HEK293T (cell line): ENCODE measurements around the gene PLEKHA5.

Source experiments
- CTCF ChIA-PET: fragments of 350-600 bp; formaldehyde crosslinking; extraction: SDS; loops from one replicate; lab custom pipeline; 2021; ENCODE audit warnings: antibody characterized with exemption, inconsistent platforms; lab: Yijun Ruan, JAX
- POLR2A ChIA-PET: fragments of 350-600 bp; formaldehyde crosslinking; extraction: SDS; loops from one replicate; lab custom pipeline; 2020; ENCODE audit warnings: antibody characterized with exemption, inconsistent platforms; lab: Yijun Ruan, JAX
- DNase-seq: peaks from one replicate; pipeline ENCODE4 v3.0.0; 2012; ENCODE audit warnings: mixed read lengths; ENCODE audit errors: extremely low spot score
- ARNT ChIP-seq: fragments of 450-650 bp; IDR thresholded peaks from 2 replicates; pipeline ENCODE4 v1.6.1; 2017; ENCODE audit warnings: mild to moderate bottlenecking
- BHLHE40 ChIP-seq: fragments of 450-650 bp; IDR thresholded peaks from 2 replicates; pipeline ENCODE4 v1.6.1; 2016; ENCODE audit warnings: mild to moderate bottlenecking, moderate library complexity, borderline replicate concordance
- CTBP1 ChIP-seq: fragments of 450-650 bp; IDR thresholded peaks from 2 replicates; pipeline ENCODE4 v1.6.1; 2016; ENCODE audit warnings: borderline replicate concordance
- ELF4 ChIP-seq: fragments of 450-650 bp; IDR thresholded peaks from 2 replicates; pipeline ENCODE4 v1.6.1; 2017; ENCODE audit warnings: antibody characterized with exemption
- FOXA1 ChIP-seq: fragments of 450-650 bp; IDR thresholded peaks from 2 replicates; pipeline ENCODE4 v1.6.1; 2016; ENCODE audit warnings: mild to moderate bottlenecking
- FOXK2 ChIP-seq: fragments of 450-650 bp; IDR thresholded peaks from 2 replicates; pipeline ENCODE4 v1.6.1; 2016; ENCODE audit warnings: mild to moderate bottlenecking
- FOXM1 ChIP-seq: fragments of 450-650 bp; IDR thresholded peaks from 2 replicates; pipeline ENCODE4 v1.6.1; 2017; ENCODE audit warnings: mild to moderate bottlenecking, borderline replicate concordance
- HDGF ChIP-seq: fragments of 450-650 bp; IDR thresholded peaks from 2 replicates; pipeline ENCODE4 v1.6.1; 2017; ENCODE audit warnings: antibody characterized with exemption, borderline replicate concordance
- L3MBTL2 ChIP-seq: fragments of 450-650 bp; conservative IDR thresholded peaks from 2 replicates; pipeline ENCODE4 v1.6.1; 2016; ENCODE audit warnings: mild to moderate bottlenecking
- LEF1 ChIP-seq: fragments of 450-650 bp; IDR thresholded peaks from 2 replicates; pipeline ENCODE4 v1.6.1; 2017; ENCODE audit warnings: mild to moderate bottlenecking, borderline replicate concordance
- NFRKB ChIP-seq: fragments of 450-650 bp; IDR thresholded peaks from 2 replicates; pipeline ENCODE4 v1.6.1; 2016; ENCODE audit warnings: mild to moderate bottlenecking, moderate library complexity
- SP1 ChIP-seq: fragments of 450-650 bp; IDR thresholded peaks from 2 replicates; pipeline ENCODE4 v1.6.1; 2017
- SUZ12 ChIP-seq: fragments of 450-650 bp; IDR thresholded peaks from 2 replicates; pipeline ENCODE4 v1.6.1; 2016; ENCODE audit warnings: mild to moderate bottlenecking
- TARDBP ChIP-seq: fragments of 450-650 bp; IDR thresholded peaks from 2 replicates; pipeline ENCODE4 v1.6.1; 2016
- ZNF384 ChIP-seq: fragments of 450-650 bp; IDR thresholded peaks from 2 replicates; pipeline ENCODE4 v1.6.1; 2016
- TF ChIP-seq, protein P1 (sequence below): fragments of 450-650 bp; IDR thresholded peaks from 2 replicates; pipeline ENCODE4 v1.6.1; 2016

The PLEKHA5 gene

DNA sequence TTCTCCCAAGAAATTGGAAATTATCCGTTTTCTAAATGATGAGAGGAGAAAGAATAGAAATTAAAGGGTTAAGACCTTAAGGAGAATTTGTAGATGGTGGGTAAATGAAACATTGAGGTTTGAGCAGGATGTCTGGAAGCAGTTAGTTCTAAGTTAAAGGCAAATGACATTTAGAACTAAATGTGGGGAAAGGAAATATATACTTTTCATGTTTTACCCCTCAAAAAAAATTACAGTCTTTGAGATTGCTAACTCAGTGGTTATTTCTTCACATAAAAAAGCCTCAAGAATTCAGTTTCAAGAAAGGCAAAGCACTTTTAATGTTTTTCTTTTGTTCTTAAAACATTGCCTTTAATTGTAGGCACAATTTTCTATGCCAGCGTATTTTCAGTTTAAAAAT, 114.0 kb downstream of the PLEKHA5 start:
- ChIA-PET POLR2A (no interaction called here), CTCF (no interaction called here)
- TF ChIP-seq L3MBTL2 (no peak), FOXA1 (no peak), SP1 (no peak), FOXK2 (no peak), LEF1 (no peak), HDGF (no peak), ARNT (no peak), ELF4 (no peak), CTBP1 (no peak), SUZ12 (no peak), NFRKB (no peak), TARDBP (no peak), ZNF384 (no peak), BHLHE40 (no peak), FOXM1 (no peak)
- DNase-seq = no peak

DNA sequence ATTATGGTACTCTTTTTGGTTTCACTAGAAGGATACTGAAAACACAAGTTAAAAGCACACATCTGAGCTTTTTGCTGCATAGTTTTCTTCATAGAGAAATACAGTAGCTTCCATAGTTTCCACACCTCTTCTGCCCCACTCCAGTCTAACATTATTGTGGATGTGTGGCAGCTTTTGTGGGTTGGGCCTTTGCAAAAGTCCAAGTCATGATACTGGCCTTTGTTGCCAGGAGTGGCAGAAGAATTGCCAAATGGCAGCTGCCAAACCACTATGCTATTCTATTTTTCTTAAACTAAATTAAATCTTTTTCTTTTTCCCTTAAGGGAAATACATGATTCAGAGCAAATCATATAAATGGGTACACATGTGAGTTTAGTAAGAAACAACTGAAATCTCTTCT, 114.8 kb downstream of the PLEKHA5 start:
- POLR2A ChIA-PET = no interaction called here
- CTCF ChIA-PET = no interaction called here
- TF ChIP-seq NFRKB (no peak), SP1 (no peak), ARNT (no peak), FOXM1 (no peak), TARDBP (no peak), FOXK2 (no peak), LEF1 (no peak), ELF4 (no peak), HDGF (no peak)
- TF ChIP-seq, protein P1, sequence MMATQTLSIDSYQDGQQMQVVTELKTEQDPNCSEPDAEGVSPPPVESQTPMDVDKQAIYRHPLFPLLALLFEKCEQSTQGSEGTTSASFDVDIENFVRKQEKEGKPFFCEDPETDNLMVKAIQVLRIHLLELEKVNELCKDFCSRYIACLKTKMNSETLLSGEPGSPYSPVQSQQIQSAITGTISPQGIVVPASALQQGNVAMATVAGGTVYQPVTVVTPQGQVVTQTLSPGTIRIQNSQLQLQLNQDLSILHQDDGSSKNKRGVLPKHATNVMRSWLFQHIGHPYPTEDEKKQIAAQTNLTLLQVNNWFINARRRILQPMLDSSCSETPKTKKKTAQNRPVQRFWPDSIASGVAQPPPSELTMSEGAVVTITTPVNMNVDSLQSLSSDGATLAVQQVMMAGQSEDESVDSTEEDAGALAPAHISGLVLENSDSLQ = no peak
- DNase-seq = no peak

DNA sequence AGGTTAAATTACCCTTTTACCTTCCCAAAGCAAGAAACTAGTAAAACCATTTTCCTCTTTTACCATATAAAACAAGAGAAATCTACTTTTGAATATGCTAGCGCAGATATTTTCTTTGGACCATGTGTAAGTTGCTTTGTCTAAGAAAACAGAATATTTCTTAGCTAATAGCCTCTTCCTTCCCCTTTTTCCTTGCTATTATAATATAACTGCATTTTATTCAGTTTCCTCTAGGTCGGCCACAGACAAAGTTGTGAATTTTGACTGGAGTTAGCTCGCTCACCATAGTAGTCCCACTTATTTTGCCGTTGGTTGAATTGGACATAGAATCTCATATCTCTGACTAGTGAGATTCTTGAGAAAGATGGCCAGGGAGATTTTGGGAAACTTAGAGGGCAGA, 115.6 kb downstream of the PLEKHA5 start:
- TF ChIP-seq LEF1 = no peak
- TF ChIP-seq HDGF = no peak
- TF ChIP-seq L3MBTL2 = no peak
- no peak for TF ChIP-seq ZNF384
- no peak for TF ChIP-seq BHLHE40
- no peak for TF ChIP-seq FOXM1
- CTCF ChIA-PET = no interaction called here
- DNase-seq = no peak

DNA sequence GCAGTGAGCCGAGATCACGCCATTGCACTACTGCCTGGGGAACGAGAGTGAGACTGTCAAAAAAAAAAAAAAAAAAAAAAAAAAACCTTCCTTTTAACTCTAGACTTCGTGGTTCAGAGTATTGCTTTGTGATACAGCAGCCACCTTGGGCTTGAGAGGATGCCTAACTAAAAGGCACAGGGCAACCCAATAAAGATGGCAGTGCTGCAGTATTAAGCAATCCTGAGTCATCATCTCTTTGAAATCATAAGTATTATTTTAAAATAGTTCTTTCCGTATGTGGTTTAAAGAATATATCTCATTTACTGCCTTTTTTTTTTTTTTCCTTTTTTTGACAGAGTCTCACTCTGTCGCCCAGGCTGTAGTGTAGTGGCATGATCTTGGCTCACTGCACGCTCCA, 116.1 kb downstream of the PLEKHA5 start:
- TF ChIP-seq L3MBTL2 = no peak
- no peak for TF ChIP-seq NFRKB
- TF ChIP-seq LEF1 = no peak
- TF ChIP-seq SP1 = no peak
- TF ChIP-seq, protein P1 = no peak
- no peak for TF ChIP-seq FOXA1
- ChIA-PET CTCF (no interaction called here), POLR2A (no interaction called here)
- no peak for DNase-seq

More for the DNA sequence above, 115.6 kb downstream of the PLEKHA5 start:
- POLR2A ChIA-PET = no interaction called here

DNA sequence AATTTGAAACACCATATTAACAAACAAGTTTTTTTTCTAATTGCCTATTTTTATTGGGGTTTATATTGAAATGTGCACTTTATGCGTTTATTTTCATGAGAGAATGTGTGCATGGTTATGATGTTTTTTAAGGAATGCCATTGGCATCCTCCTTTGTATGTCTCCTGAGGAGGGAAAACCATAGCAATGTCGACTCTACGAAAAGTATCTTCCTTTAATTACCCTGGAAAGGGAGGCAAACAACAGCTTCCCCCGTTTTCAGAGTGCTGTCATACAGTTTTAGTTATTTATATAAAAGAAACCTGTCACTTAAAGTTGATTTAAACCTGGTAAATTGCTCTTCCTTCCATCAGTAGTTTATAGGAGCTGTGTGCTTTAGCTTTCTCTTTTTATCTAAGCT, 117.4 kb downstream of the PLEKHA5 start:
- ChIA-PET CTCF (no interaction called here), POLR2A (interaction anchor here (1.1 kb wide), 1 partner anchor 13 kb away, joined by 3 read pairs; no protein-coding TSS in a partner anchor)
- no peak for DNase-seq
- TF ChIP-seq SP1 (no peak), BHLHE40 (no peak), LEF1 (no peak), ARNT (no peak), FOXA1 (no peak), ELF4 (no peak), HDGF (no peak), FOXM1 (no peak), ZNF384 (no peak), SUZ12 (no peak), L3MBTL2 (no peak), FOXK2 (no peak), NFRKB (no peak), CTBP1 (no peak), TARDBP (no peak)
- TF ChIP-seq, protein P1 = no peak

DNA sequence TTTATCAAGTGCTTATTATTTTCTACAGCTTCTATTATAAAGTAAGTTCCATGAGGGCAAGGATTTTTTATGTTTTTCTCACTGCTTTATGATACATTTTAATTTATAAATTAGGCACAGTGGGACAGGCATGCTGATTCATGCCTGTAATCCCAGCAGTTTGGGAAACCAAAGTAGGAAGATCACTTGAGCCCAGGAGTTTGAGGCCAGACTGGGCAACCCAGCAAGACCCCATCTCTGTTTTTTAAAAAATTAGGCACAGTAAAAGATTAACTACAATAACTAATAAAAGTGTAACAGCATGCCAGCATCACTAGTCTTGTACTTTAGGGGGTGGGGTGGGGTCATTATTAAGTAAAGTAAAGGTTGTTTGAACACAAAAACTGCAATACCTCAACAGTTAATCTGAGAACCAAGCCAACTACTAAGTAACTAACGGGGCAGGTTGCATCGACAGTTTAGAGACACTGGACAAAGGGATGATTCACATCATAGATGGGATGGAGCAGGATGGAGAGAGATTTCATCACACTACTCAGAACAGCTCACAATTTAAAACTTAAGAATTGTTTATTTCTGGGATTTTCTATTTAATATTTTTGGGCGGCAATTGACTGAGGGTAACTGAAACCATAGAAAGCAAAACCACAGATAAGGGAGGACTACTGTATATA, 119.5 kb downstream of the PLEKHA5 start:
- ChIA-PET CTCF (no interaction called here), POLR2A (no interaction called here)
- no peak for TF ChIP-seq SUZ12
- no peak for TF ChIP-seq FOXA1
- DNase-seq = no peak
